Liver (tissue), 9 donors: ENCODE measurements around the gene AEN. TPM values are rescaled to one million over a fixed set of nuclear protein-coding genes. Genes with fewer than 3 reads are reported as not detected.

Experiments
- DNase-seq: peaks from one replicate; pipeline ENCODE4 v3.0.0-alpha.2; 2017; ENCODE audit warnings: low spot score
- H3K27ac ChIP-seq, 2 donors: one replicate each; pipeline ENCODE4 v1.7.0; 2013; ENCODE audit warnings: inconsistent platforms in 2 of 2, low read length in 2 of 2, control low read depth in 1 of 2, low read depth in 1 of 2, mild to moderate bottlenecking in 1 of 2
- H3K27me3 ChIP-seq, 4 donors: one replicate each; pipeline versions ENCODE4 v1.6.1 to v1.7.0; 2013; ENCODE audit warnings: low read length in 3 of 4, inconsistent platforms in 1 of 4, mild to moderate bottlenecking in 1 of 4, moderate library complexity in 1 of 4; ENCODE audit not compliant: control insufficient read depth in 4 of 4, insufficient read depth in 4 of 4
- H3K36me3 ChIP-seq, 4 donors: one replicate each; pipeline versions ENCODE4 v1.6.1 to v1.7.0; 2013; ENCODE audit warnings: low read length in 3 of 4, mild to moderate bottlenecking in 3 of 4, low read depth in 1 of 4, moderate library complexity in 1 of 4; ENCODE audit not compliant: control insufficient read depth in 4 of 4, insufficient read depth in 3 of 4
- H3K4me1 ChIP-seq, 4 donors: one replicate each; pipeline versions ENCODE4 v1.6.1 to v1.7.0; 2013; ENCODE audit warnings: low read length in 3 of 4, mild to moderate bottlenecking in 3 of 4, moderate library complexity in 1 of 4; ENCODE audit not compliant: control insufficient read depth in 4 of 4, insufficient read depth in 4 of 4
- H3K4me3 ChIP-seq, 3 donors: one replicate each; pipeline versions ENCODE4 v1.6.1 to v1.7.0; 2013; ENCODE audit warnings: low read length in 3 of 3, control low read depth in 1 of 3, low read depth in 1 of 3, mild to moderate bottlenecking in 1 of 3
- H3K9ac ChIP-seq, 2 donors: one replicate each; pipeline ENCODE4 v1.7.0; 2013; ENCODE audit warnings: low read length in 2 of 2, mild to moderate bottlenecking in 2 of 2, moderate library complexity in 2 of 2, control low read depth in 1 of 2, low read depth in 1 of 2
- H3K9me3 ChIP-seq, 4 donors: one replicate each; pipeline versions ENCODE4 v1.6.1 to v1.7.0; 2013; ENCODE audit warnings: low read length in 3 of 4; ENCODE audit not compliant: control insufficient read depth in 4 of 4
- CTCF ChIP-seq: fragments of 150-350 bp; IDR thresholded peaks from 2 replicates; pipeline ENCODE4 v1.5.1; 2017; ENCODE audit warnings: improper control_type of control experiment, low read depth, low read length; ENCODE audit not compliant: missing input control
- EGR1 ChIP-seq, 2 donors: IDR thresholded peaks; 2 replicates each; pipeline ENCODE4 v1.6.1; 2016 to 2018; ENCODE audit warnings: antibody characterized with exemption in 2 of 2, low read depth in 2 of 2
- FOXA1 ChIP-seq: IDR thresholded peaks from 2 replicates; pipeline ENCODE4 v1.6.1; 2016; ENCODE audit warnings: antibody characterized with exemption
- FOXA2 ChIP-seq: IDR thresholded peaks from 2 replicates; pipeline ENCODE4 v1.6.1; 2016; ENCODE audit warnings: antibody characterized with exemption
- GABPA ChIP-seq, 2 donors: IDR thresholded peaks in 1 of 2; conservative IDR thresholded peaks in 1 of 2; 2 replicates each; pipeline ENCODE4 v1.6.1; 2016; ENCODE audit warnings: antibody characterized with exemption in 2 of 2, mild to moderate bottlenecking in 1 of 2, moderate library complexity in 1 of 2
- HNF4A ChIP-seq, 2 donors: conservative IDR thresholded peaks; 2 replicates each; pipeline ENCODE4 v1.6.1; 2016; ENCODE audit warnings: antibody characterized with exemption in 2 of 2, mild to moderate bottlenecking in 2 of 2
- HNF4G ChIP-seq: IDR thresholded peaks from 2 replicates; pipeline ENCODE4 v1.6.1; 2016; ENCODE audit warnings: antibody characterized with exemption
- JUND ChIP-seq, 2 donors: IDR thresholded peaks; 2 replicates each; pipeline ENCODE4 v1.6.1; 2016; ENCODE audit warnings: antibody characterized with exemption in 2 of 2
- MAX ChIP-seq: IDR thresholded peaks from 2 replicates; pipeline ENCODE4 v1.6.1; 2016; ENCODE audit warnings: antibody characterized with exemption
- NR2F2 ChIP-seq: IDR thresholded peaks from 2 replicates; pipeline ENCODE4 v1.6.1; 2016; ENCODE audit warnings: antibody characterized with exemption
- RAD21 ChIP-seq, 2 donors: IDR thresholded peaks; 2 replicates each; pipeline ENCODE4 v1.6.1; 2016; ENCODE audit warnings: antibody characterized with exemption in 2 of 2, mild to moderate bottlenecking in 2 of 2
- REST ChIP-seq: IDR thresholded peaks from 2 replicates; pipeline ENCODE4 v1.6.1; 2016; ENCODE audit warnings: antibody characterized with exemption, mild to moderate bottlenecking
- RXRA ChIP-seq, 2 donors: IDR thresholded peaks; 2 replicates each; pipeline ENCODE4 v1.6.1; 2017 to 2018; ENCODE audit warnings: antibody characterized with exemption in 2 of 2, mild to moderate bottlenecking in 1 of 2
- SP1 ChIP-seq: IDR thresholded peaks from 2 replicates; pipeline ENCODE4 v1.6.1; 2018; ENCODE audit warnings: antibody characterized with exemption, mild to moderate bottlenecking
- TAF1 ChIP-seq: conservative IDR thresholded peaks from 2 replicates; pipeline ENCODE4 v1.6.1; 2016; ENCODE audit warnings: antibody characterized with exemption, mild to moderate bottlenecking
- YY1 ChIP-seq: IDR thresholded peaks from 2 replicates; pipeline ENCODE4 v1.6.1; 2016; ENCODE audit warnings: antibody characterized with exemption, mild to moderate bottlenecking
- WGBS: extraction: QIAGEN DNeasy Blood & Tissue Kit; methylation state at CpG from one replicate; pipeline ENCODE4 v1.1.7; 2013; 5-methylcytosine and 5-hydroxymethylcytosine counted together
- polyA plus RNA-seq, 2 donors: library from polyadenylated mRNA; stranded (reverse) in 1 of 2; unstranded in 1 of 2; fragments of 200-250 nt in 1 of 2; fragments of >200 nt in 1 of 2; fragmentation: Nextera tagmentation in 1 of 2; extraction: Ambion mirVana in 1 of 2; gene quantifications; one replicate each; pipeline versions ENCODE4 v1.2.1 to v1.2.3, GENCODE V29; 2013 to 2015
- total RNA-seq, 2 donors: library from RNA; depleted of rRNA; stranded (reverse); fragments of >200 nt; gene quantifications; one replicate each; pipeline ENCODE4 v1.2.3, GENCODE V29; 2014
- TF ChIP-seq, protein P1 (sequence below): IDR thresholded peaks from 2 replicates; pipeline ENCODE4 v1.6.1; 2016; ENCODE audit warnings: antibody characterized with exemption
- TF ChIP-seq, protein P2 (sequence below): IDR thresholded peaks from 2 replicates; pipeline ENCODE4 v1.6.1; 2016; ENCODE audit warnings: antibody characterized with exemption
- donor health status: healthy.
- donor health status: healthy.
- donor health status: healthy.
- donor health status: healthy.
- donor health status: healthy.

The AEN gene
- total and polyA plus RNA-seq, 4 donors: 2.8 to 19.2 (median 10.5) TPM

DNA sequence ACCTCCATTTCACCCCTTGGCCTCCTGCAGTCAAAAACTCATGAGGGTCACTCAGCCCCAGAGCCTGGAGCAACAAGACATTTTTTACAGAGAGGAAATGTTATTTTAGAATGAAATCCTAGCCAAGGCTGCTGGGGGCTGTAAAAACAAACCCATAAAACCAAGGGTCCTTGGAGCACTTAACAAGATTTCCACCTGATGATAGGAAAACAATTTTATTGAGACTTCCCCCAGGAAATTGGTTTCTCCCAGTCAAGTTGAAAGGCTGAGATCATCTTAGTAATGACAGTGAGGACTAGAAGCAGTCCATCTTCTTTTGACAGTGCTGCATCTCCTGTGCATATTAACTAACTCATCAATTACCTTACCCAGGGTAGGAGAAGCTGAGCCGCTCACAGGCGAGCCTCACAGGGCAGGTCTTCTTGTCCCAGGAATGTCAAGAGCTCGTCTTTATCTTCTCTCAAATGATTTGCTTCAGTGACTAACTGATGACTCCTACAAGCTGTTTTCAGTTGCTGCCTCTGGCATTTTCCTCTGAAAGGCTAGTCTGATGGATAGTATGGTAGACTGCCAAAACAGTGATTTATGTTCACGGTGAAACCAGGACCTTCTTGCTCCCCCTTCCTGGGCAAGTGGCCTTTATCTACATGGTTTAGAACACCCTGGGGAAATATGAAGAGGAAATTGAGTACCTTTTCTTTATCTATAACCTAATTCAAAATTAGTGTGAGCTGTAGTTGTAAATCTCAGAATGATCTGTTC, 34.6 kb upstream of the AEN start:
- WGBS: 65% methylated on average over 4 of the region's 4 CpGs
- TF ChIP-seq REST: no peak
- no peak for TF ChIP-seq EGR1 (IDR thresholded peaks at IDR 0.05; ENCODE audit: low read depth in 2 of 2)
- no peak for TF ChIP-seq FOXA1
- TF ChIP-seq, protein P1, sequence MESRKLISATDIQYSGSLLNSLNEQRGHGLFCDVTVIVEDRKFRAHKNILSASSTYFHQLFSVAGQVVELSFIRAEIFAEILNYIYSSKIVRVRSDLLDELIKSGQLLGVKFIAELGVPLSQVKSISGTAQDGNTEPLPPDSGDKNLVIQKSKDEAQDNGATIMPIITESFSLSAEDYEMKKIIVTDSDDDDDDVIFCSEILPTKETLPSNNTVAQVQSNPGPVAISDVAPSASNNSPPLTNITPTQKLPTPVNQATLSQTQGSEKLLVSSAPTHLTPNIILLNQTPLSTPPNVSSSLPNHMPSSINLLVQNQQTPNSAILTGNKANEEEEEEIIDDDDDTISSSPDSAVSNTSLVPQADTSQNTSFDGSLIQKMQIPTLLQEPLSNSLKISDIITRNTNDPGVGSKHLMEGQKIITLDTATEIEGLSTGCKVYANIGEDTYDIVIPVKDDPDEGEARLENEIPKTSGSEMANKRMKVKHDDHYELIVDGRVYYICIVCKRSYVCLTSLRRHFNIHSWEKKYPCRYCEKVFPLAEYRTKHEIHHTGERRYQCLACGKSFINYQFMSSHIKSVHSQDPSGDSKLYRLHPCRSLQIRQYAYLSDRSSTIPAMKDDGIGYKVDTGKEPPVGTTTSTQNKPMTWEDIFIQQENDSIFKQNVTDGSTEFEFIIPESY: no peak
- no peak for TF ChIP-seq TAF1
- TF ChIP-seq FOXA2: no peak
- TF ChIP-seq SP1: no peak
- TF ChIP-seq MAX: no peak
- no peak for TF ChIP-seq RAD21 (IDR thresholded peaks at IDR 0.05)
- no peak for TF ChIP-seq GABPA (IDR thresholded peaks at IDR 0.05 in 1 of 2, conservative IDR thresholded peaks at IDR 0.05 in 1 of 2)
- TF ChIP-seq HNF4G: no peak
- TF ChIP-seq, protein P2, sequence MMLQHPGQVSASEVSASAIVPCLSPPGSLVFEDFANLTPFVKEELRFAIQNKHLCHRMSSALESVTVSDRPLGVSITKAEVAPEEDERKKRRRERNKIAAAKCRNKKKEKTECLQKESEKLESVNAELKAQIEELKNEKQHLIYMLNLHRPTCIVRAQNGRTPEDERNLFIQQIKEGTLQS: no peak
- no peak for TF ChIP-seq HNF4A (conservative IDR thresholded peaks at IDR 0.05)
- TF ChIP-seq YY1: no peak
- no peak for TF ChIP-seq CTCF

GRCh38 chr15:88590759-88591158, 30.4 kb upstream of the AEN start:
- Histone ChIP-seq H3K9ac (no peak overlapping the region), H3K27me3 (no peaks in the 10 kb centered on the region), H3K36me3 (no peaks in the 10 kb centered on the region), H3K4me3 (no peak overlapping the region), H3K9me3 (no peaks in the 10 kb centered on the region), H3K27ac (no peak overlapping the region), H3K4me1 (no peaks in the 10 kb centered on the region)
- no peak for DNase-seq
- WGBS: 80% methylated on average over 6 of the region's 6 CpGs
- no peak for TF ChIP-seq RXRA (IDR thresholded peaks at IDR 0.05)
- TF ChIP-seq FOXA1: no peak
- TF ChIP-seq EGR1 (IDR thresholded peaks at IDR 0.05; ENCODE audit: low read depth in 2 of 2): no peak
- TF ChIP-seq REST: no peak
- TF ChIP-seq TAF1: no peak
- no peak for TF ChIP-seq HNF4G
- TF ChIP-seq HNF4A (conservative IDR thresholded peaks at IDR 0.05): no peak
- no peak for TF ChIP-seq FOXA2
- TF ChIP-seq MAX: no peak
- TF ChIP-seq YY1: no peak
- TF ChIP-seq RAD21 (IDR thresholded peaks at IDR 0.05): no peak
- TF ChIP-seq, protein P2: no peak
- TF ChIP-seq NR2F2: no peak
- no peak for TF ChIP-seq JUND (IDR thresholded peaks at IDR 0.05)

More for the DNA sequence above, 34.6 kb upstream of the AEN start:
- DNase-seq: no peak
- no peaks in the 10 kb centered on the region for H3K27me3 ChIP-seq
- no peaks in the 10 kb centered on the region for H3K36me3 ChIP-seq
- H3K9ac ChIP-seq: no peak overlapping the region
- H3K9me3 ChIP-seq: no peaks in the 10 kb centered on the region
- H3K27ac ChIP-seq: no peak overlapping the region
- H3K4me1 ChIP-seq: no peaks in the 10 kb centered on the region
- no peak overlapping the region for H3K4me3 ChIP-seq
